GM13977 (cell line): ENCODE measurements around the gene SHKBP1.
A peak's percentile ranks its signal among the peaks of the same experiment; 100 is the strongest.

ENCODE experiments used
- DNase-seq: peaks from one replicate; pipeline ENCODE4 v3.0.0; 2012; ENCODE audit warnings: low spot score
- in situ Hi-C: fragments of 300-500 bp; cut with MboI; formaldehyde crosslinking; loops from one replicate; pipeline ENCODE4 v1.12.0; 2022; ENCODE audit warnings: low sequenced_read_pairs, low pct_unique_long_range_greater_than_20kb, mixed read lengths, inconsistent platforms; ENCODE audit not compliant: unreplicated experiment
- TF ChIP-seq, protein P1 (sequence below): IDR thresholded peaks from 2 replicates; pipeline ENCODE4 v1.5.1; 2012; ENCODE audit warnings: mild to moderate bottlenecking, control low read depth; ENCODE audit not compliant: insufficient read depth; ENCODE audit errors: extremely low read depth, missing control alignments

Gene SHKBP1

DNA sequence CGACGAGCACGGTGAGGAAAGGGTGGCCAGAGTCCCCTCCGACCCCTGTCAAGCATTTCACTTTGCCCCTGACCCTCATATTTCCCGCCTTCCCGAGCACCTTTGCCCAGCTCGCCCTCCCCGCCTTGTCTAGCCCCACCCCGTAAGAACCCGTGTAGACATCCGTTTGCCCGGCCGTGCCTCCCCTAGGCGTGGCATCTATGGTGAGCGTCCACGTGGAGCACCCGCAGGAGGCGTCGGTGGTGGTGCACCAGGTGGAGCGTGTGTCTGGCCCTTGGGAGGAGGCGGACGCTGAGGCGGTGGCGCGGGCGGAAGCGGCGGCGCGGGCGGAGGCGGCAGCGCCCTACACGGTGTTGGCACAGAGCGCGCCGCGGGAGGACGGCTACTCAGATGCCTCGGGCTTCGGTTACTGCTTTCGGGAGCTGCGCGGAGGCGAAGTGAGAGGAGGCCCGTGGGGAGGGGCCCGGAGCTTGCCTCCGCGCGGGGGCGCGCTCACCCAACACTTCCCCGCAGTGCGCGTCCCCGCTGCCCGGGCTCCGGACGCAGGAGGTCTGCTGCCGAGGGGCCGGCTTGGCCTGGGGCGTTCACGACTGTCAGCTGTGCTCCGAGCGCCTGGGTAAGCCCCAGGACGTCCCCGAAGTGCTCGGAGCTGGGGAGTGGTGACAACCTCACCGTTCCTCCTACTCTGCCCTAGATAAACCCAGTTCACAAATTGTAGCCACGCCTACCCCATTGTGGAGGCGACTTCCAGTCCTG lies 28.7 kb downstream of the SHKBP1 start:
- TF ChIP-seq, protein P1, sequence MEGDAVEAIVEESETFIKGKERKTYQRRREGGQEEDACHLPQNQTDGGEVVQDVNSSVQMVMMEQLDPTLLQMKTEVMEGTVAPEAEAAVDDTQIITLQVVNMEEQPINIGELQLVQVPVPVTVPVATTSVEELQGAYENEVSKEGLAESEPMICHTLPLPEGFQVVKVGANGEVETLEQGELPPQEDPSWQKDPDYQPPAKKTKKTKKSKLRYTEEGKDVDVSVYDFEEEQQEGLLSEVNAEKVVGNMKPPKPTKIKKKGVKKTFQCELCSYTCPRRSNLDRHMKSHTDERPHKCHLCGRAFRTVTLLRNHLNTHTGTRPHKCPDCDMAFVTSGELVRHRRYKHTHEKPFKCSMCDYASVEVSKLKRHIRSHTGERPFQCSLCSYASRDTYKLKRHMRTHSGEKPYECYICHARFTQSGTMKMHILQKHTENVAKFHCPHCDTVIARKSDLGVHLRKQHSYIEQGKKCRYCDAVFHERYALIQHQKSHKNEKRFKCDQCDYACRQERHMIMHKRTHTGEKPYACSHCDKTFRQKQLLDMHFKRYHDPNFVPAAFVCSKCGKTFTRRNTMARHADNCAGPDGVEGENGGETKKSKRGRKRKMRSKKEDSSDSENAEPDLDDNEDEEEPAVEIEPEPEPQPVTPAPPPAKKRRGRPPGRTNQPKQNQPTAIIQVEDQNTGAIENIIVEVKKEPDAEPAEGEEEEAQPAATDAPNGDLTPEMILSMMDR: peak; percentile 52
- in situ Hi-C loops: loop anchor here (25.0 kb wide), 1 partner anchor 293 kb away; no protein-coding TSS in a partner anchor
- peak; percentile 92 for DNase-seq

DNA sequence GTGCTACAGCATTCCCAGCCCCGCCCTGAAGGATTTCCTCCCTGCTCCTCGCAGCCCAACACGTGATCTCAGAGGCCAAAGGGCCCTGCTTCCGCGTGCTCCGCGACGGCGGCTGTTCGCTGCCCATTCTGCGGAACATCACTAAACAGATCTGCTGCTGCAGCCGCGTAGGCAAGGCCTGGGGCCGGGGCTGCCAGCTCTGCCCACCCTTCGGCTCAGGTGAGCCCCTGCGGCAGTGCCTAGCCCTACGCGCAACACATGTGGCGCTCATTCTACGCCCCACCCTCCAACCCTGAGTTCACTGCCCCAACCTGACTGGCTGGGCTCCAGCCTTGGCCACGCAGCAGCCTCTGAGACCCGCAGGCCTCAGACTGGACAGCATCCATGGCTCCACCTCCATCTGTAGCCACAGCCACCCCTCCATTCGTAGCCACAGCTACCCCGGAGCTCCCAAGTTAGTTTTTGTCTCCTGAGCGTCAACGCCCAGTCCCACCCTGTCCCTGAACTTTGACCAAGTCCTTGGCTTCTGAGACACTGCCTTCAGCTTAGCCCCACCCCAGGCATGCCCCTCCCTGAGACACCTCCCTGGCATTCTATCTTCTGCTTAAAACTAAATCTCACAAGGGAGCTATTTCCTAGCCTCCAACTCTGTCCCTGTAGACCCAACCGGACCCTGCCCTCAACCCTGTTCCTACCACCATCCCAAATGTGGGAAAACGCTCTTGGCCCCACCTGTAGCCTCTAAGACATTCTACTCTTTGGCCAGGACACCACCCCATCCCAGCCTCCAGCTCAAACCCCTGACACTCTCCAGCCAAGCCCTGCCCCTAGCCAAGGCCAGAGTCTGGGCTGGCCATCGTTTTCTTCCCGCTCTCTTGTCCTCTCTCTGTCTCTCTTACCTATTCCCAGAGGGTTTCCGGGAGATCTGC lies 30.9 kb downstream of the SHKBP1 start:
- TF ChIP-seq, protein P1: no peak
- no peak for DNase-seq
- in situ Hi-C loops: loop anchor here (25.0 kb wide), 1 partner anchor 295 kb away; no protein-coding TSS in a partner anchor

DNA sequence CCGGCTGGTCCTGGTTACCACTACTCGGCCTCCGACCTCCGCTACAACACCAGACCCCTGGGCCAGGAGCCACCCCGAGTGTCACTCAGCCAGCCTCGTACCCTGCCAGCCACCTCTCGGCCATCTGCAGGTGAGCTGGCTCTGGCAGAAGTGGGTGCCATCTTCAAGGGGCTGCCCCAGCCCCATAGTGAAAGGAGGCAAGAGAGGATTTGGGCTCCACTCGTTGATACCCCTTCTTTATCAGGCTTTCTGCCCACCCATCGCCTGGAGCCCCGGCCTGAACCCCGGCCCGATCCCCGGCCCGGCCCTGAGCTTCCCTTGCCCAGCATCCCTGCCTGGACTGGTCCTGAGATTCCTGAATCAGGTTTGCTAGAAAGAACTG lies 31.6 kb downstream of the SHKBP1 start:
- in situ Hi-C loops: loop anchor here (25.0 kb wide), 1 partner anchor 296 kb away; no protein-coding TSS in a partner anchor
- TF ChIP-seq, protein P1: no peak
- DNase-seq: no peak

DNA sequence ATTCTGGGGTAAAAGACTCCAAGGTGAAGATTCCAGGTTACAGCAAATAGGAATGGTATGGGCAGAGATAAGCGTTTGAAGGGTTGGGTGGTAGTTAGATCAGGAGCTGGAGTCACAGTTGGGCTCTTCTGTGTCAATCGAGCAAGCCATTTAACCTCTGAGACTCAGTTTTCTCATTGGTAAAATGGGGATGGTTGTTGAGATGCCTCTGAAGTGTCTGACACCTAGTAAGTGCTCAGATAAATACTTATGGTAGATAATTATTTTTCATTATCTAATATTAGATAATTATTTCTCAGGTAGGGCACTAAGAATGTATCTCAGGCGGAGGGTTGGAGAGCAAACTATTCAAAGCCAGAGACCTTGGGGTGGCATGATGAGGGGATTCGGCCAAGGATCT lies 32.3 kb downstream of the SHKBP1 start:
- in situ Hi-C loops: loop anchor here (25.0 kb wide), 1 partner anchor 297 kb away; no protein-coding TSS in a partner anchor
- DNase-seq: no peak
- TF ChIP-seq, protein P1: no peak

DNA sequence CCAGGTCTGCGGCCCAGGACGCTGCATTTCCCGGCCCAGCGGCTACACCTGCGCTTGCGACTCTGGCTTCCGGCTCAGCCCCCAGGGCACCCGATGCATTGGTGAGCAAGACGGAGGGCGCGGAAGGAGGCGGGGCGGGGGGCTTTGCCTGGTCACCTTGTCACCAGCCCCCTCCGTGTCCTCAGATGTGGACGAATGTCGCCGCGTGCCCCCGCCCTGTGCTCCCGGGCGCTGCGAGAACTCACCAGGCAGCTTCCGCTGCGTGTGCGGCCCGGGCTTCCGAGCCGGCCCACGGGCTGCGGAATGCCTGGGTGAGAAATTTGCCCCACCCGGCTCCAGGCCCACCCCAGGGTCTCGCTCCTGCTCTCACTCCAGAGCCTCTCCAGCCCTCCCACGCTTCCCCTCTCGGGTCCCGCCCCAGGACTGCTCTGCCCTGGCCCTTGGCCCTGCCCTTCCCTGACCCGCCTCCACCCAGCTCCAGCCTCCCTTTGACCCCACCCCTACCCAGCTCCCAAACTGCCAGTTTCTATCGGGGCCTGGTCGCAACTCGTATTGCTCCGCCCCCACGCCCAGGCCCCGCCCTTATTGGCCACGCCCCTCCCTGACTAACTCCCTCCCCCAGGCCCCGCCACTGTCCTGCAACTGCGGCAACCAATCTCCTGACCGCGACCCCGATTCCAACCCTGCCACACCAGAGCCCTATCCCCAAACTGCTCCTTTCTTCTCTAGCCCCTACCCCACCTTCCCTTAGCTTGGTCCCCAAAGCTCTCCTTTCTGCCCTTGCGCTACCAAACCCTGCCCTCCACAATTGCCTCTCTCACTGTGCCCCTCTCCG lies 33.1 kb downstream of the SHKBP1 start:
- TF ChIP-seq, protein P1: no peak
- peak; percentile 96 for DNase-seq
- in situ Hi-C loops: loop anchor here (25.0 kb wide), 1 partner anchor 297 kb away; no protein-coding TSS in a partner anchor
